ENCODE measurements around the gene CHMP3. TPM values are rescaled to one million over a fixed set of nuclear protein-coding genes. Genes with fewer than 3 reads are reported as not detected.
"Not testable (repeated sequence)": the region's sequence is repeated elsewhere in the genome, so short reads cannot be mapped to it uniquely, and the experiment has no call there.

Gene CHMP3
- total and polyA plus RNA-seq, 9 donors: 119 to 159 (median 132) TPM

- not testable (repeated sequence) for H3K4me3 ChIP-seq (ENCODE audit: low read length); H3K27ac ChIP-seq (ENCODE audit: low read length); H3K36me3 ChIP-seq (ENCODE audit: control insufficient read depth, insufficient read depth, low read length); H3K4me1 ChIP-seq (ENCODE audit: control insufficient read depth, insufficient read depth, low read length); DNase-seq; H3K9me3 ChIP-seq (replicated peaks; ENCODE audit: control insufficient read depth, low read depth, low read length); H3K27me3 ChIP-seq (ENCODE audit: control insufficient read depth, insufficient read depth, low read length)
- 100% methylated on average over 1 of the region's 5 CpGs for WGBS (ENCODE audit: insufficient coverage)
Observed at GRCh38 chr2:86589701-86590100, 26.5 kb upstream of the CHMP3 start.

DNA sequence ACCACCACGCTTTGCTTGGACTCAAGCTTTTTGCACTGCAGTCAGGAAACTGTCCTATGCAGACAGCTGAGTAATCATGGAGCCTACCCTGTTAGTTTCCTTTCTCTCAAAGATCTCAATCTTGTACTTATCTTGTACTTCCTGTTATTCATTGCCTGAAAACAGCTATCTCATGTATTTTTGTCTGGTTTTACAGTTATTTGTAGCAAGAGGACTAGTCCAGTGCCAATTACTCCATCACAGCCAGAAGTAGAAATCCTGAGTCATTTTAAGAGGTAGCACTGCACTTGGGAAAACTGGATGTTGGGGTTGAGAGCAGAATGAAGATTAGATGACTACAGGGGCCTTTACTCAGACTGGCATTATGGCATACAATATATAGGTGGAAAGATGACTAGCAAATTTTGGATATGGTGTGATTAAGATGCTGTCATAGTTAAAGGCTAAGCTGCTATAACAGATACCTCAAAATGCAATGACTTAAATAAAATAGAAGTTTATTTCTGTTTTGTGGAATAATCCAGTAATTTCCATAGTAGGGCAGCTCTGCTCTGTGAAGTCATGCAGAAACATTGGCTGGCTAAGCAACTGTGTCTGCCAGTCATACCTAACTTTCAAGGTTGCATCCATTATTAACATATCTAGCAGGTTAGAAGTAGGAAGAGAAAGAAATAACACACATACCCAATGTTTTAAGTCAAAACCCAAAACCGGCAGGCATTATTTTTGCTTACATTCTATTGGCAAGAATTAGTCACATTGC, 21.1 kb upstream of the CHMP3 start:
- DNase-seq: peak; percentile 42
- no peaks in the 10 kb centered on the region for H3K36me3 ChIP-seq (ENCODE audit: control insufficient read depth, insufficient read depth, low read length)
- H3K9me3 ChIP-seq (replicated peaks; ENCODE audit: control insufficient read depth, low read depth, low read length): no peaks in the 10 kb centered on the region
- no peak overlapping the region for H3K27ac ChIP-seq (ENCODE audit: low read length)
- H3K4me1 ChIP-seq (ENCODE audit: control insufficient read depth, insufficient read depth, low read length): no peaks in the 10 kb centered on the region
- no peaks in the 10 kb centered on the region for H3K27me3 ChIP-seq (ENCODE audit: control insufficient read depth, insufficient read depth, low read length)
- 67% methylated on average over 1 of the region's 2 CpGs for WGBS (ENCODE audit: insufficient coverage)
- no peak overlapping the region for H3K4me3 ChIP-seq (ENCODE audit: low read length)

DNA sequence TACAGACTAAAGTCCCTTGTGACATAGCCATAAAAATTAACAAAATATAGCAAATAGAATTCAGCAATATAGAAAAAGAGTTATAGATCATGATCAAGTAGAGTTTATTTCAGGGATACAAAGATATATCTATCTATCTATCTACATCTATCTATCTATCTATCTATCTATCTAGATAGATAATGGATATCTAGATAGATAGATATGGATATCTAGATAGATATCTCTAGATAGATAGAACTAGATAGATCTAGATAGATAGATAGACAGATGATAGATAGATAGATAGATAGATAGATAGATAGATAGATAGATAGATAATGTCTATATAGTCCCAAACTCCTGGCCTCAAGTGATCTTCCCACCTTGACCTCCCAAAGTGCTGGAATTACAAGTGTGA, 17.3 kb upstream of the CHMP3 start:
- H3K27ac ChIP-seq (ENCODE audit: low read length): no peak overlapping the region
- H3K36me3 ChIP-seq (ENCODE audit: control insufficient read depth, insufficient read depth, low read length): no peaks in the 10 kb centered on the region
- no peak overlapping the region for H3K4me3 ChIP-seq (ENCODE audit: low read length)
- peaks cover 3% of the 10 kb centered on the region for H3K9me3 ChIP-seq (replicated peaks; ENCODE audit: control insufficient read depth, low read depth, low read length)
- no peak for DNase-seq
- no peaks in the 10 kb centered on the region for H3K4me1 ChIP-seq (ENCODE audit: control insufficient read depth, insufficient read depth, low read length)
- no peaks in the 10 kb centered on the region for H3K27me3 ChIP-seq (ENCODE audit: control insufficient read depth, insufficient read depth, low read length)

DNA sequence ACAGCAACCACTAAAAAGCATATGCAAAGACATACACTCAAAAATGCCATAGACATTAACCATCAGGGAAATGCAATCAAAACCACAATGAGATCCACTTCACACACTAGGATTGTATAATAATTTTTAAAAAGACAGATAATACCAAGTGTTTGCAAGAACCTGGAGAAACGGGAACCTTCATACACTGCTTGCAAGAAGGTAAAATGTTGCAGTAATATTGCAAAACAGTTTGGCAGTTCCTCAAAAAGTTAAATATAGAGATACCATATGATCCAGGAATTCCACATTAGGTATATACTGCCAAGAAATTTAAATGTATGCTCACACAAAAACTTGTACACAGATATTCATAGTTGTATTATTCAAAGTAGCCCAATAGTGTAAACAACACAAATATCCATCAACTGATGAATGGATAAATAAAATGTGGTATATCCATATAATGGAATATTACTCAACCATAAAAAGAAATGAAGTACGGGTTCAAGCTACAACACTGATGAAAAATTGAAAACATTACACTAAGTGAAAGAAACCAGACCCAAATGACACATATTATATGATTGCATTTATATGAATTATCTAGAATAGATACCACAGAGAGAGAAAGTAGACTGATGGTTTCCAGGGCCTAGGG, 14.7 kb upstream of the CHMP3 start:
- DNase-seq: no peak
- Histone ChIP-seq H3K4me1 (ENCODE audit: control insufficient read depth, insufficient read depth, low read length) (no peaks in the 10 kb centered on the region), H3K9me3 (replicated peaks; ENCODE audit: control insufficient read depth, low read depth, low read length) (peaks cover 3% of the 10 kb centered on the region), H3K27me3 (ENCODE audit: control insufficient read depth, insufficient read depth, low read length) (no peaks in the 10 kb centered on the region), H3K27ac (ENCODE audit: low read length) (no peak overlapping the region), H3K36me3 (ENCODE audit: control insufficient read depth, insufficient read depth, low read length) (no peaks in the 10 kb centered on the region), H3K4me3 (ENCODE audit: low read length) (no peak overlapping the region)
- no CpG with 5 or more reads among the region's 2 CpGs for WGBS (ENCODE audit: insufficient coverage)

DNA sequence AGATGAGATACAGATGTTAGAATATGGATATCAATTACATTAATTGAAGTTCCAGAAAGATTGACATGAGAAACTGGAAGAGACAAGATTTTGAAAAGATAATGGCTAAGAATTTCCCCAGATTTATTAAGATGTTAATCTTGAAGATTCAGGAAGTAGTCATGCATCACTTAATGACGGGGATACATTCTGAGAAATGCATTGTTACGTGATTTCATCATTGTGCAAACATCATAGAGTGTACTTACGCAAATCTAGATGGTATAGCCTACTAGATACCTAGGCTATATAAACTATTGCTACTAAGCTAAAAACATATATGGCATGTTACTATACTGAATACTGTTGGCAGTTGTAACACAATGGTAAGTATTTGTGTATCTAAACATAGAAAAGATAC, 6.8 kb upstream of the CHMP3 start:
- Histone ChIP-seq H3K36me3 (ENCODE audit: control insufficient read depth, insufficient read depth, low read length) (no peaks in the 10 kb centered on the region), H3K27me3 (ENCODE audit: control insufficient read depth, insufficient read depth, low read length) (no peaks in the 10 kb centered on the region), H3K9me3 (replicated peaks; ENCODE audit: control insufficient read depth, low read depth, low read length) (no peaks in the 10 kb centered on the region), H3K4me1 (ENCODE audit: control insufficient read depth, insufficient read depth, low read length) (peaks cover 2% of the 10 kb centered on the region), H3K4me3 (ENCODE audit: low read length) (no peak overlapping the region), H3K27ac (ENCODE audit: low read length) (no peak overlapping the region)
- DNase-seq: no peak
- WGBS (ENCODE audit: insufficient coverage): no CpG with 5 or more reads among the region's 3 CpGs

DNA sequence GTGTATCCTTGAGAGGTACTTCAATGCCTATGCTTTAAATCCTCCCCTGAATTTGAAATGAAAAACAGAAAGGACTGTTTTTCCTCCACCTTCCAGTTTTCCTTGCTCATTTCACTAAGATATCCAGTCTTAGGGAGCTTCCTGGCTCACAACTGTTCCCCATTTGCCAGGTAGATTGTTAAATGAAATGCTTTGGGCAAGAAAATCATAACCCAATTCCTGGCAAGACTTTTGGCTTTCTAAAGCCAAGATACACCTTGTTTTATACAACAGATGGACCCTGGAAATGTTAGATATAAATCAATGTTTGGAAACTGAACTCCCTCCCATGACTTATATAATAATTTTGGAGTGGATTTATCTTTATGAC, 3.6 kb upstream of the CHMP3 start:
- H3K9me3 ChIP-seq (replicated peaks; ENCODE audit: control insufficient read depth, low read depth, low read length): no peaks in the 10 kb centered on the region
- no peak overlapping the region for H3K4me3 ChIP-seq (ENCODE audit: low read length)
- no peak for DNase-seq
- H3K27ac ChIP-seq (ENCODE audit: low read length): peak overlapping the region; percentile 15
- peaks cover 11% of the 10 kb centered on the region for H3K4me1 ChIP-seq (ENCODE audit: control insufficient read depth, insufficient read depth, low read length)
- H3K36me3 ChIP-seq (ENCODE audit: control insufficient read depth, insufficient read depth, low read length): no peaks in the 10 kb centered on the region
- H3K27me3 ChIP-seq (ENCODE audit: control insufficient read depth, insufficient read depth, low read length): no peaks in the 10 kb centered on the region

GRCh38 chr2:86566158-86566820, 3.0 kb upstream of the CHMP3 start:
- H3K4me1 ChIP-seq (ENCODE audit: control insufficient read depth, insufficient read depth, low read length): peaks cover 11% of the 10 kb centered on the region
- no peak overlapping the region for H3K4me3 ChIP-seq (ENCODE audit: low read length)
- no peaks in the 10 kb centered on the region for H3K27me3 ChIP-seq (ENCODE audit: control insufficient read depth, insufficient read depth, low read length)
- 78% methylated on average over 2 of the region's 6 CpGs for WGBS (ENCODE audit: insufficient coverage)
- H3K27ac ChIP-seq (ENCODE audit: low read length): peak overlapping the region; percentile 15
- no peaks in the 10 kb centered on the region for H3K9me3 ChIP-seq (replicated peaks; ENCODE audit: control insufficient read depth, low read depth, low read length)
- peak; percentile 41 for DNase-seq
- H3K36me3 ChIP-seq (ENCODE audit: control insufficient read depth, insufficient read depth, low read length): no peaks in the 10 kb centered on the region

- Histone ChIP-seq H3K27me3 (ENCODE audit: control insufficient read depth, insufficient read depth, low read length) (no peaks in the 10 kb centered on the region), H3K27ac (ENCODE audit: low read length) (peak overlapping the region; percentile 99), H3K36me3 (ENCODE audit: control insufficient read depth, insufficient read depth, low read length) (no peaks in the 10 kb centered on the region), H3K9me3 (replicated peaks; ENCODE audit: control insufficient read depth, low read depth, low read length) (no peaks in the 10 kb centered on the region), H3K4me1 (ENCODE audit: control insufficient read depth, insufficient read depth, low read length) (peaks cover 11% of the 10 kb centered on the region), H3K4me3 (ENCODE audit: low read length) (peak overlapping the region; percentile 91)
- 61% methylated on average over 10 of the region's 13 CpGs for WGBS (ENCODE audit: insufficient coverage)
- no peak for DNase-seq
Observed at GRCh38 chr2:86563650-86564061, 413 bp upstream of the CHMP3 start.

DNA sequence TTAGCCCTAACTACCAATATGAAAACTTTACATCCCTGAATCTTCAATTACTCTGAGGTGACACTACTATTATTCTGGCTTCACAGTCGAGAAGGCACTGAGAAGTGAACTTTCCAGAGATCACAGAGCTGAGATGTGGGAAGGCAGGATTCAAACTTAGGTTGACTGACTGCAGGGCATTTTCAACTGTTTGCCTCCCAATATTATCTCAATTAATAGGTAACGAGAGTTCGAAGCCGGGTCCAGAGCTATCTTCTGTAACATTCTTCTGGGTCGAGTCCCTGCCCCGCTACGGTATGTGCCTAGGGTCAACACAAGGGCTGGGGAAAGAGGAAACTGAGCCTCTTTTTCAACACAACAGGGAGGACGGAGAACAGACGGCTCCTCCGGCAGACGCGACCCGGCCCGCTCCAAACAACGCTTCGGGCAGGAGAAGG, 740 bp downstream of the CHMP3 start:
- WGBS (ENCODE audit: insufficient coverage): 0% methylated on average over 12 of the region's 16 CpGs
- Histone ChIP-seq H3K27me3 (ENCODE audit: control insufficient read depth, insufficient read depth, low read length) (no peaks in the 10 kb centered on the region), H3K4me1 (ENCODE audit: control insufficient read depth, insufficient read depth, low read length) (peaks cover 11% of the 10 kb centered on the region), H3K9me3 (replicated peaks; ENCODE audit: control insufficient read depth, low read depth, low read length) (no peaks in the 10 kb centered on the region), H3K36me3 (ENCODE audit: control insufficient read depth, insufficient read depth, low read length) (no peaks in the 10 kb centered on the region), H3K27ac (ENCODE audit: low read length) (peak overlapping the region; percentile 99), H3K4me3 (ENCODE audit: low read length) (peak overlapping the region; percentile 91)
- no peak for DNase-seq

DNA sequence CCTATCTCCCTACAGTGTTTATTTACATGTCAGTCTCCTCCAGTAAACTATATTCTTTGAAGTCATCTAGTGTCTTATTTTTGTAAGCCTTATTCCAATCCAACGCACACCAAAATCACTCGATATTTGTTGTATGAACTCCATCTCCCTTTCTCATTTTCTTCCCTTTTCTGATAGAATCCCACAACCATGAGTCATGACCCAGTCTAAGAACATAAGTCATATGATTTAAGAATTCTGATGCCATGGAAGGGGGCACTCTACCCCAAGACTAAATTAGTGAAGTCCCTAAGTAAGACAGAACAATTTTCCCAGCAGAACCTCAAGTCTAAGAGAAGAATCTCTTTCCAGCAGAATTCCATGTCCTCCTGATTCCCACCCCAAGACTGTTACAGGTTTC, 5.4 kb downstream of the CHMP3 start:
- DNase-seq: no peak
- Histone ChIP-seq H3K4me3 (ENCODE audit: low read length) (no peak overlapping the region), H3K27ac (ENCODE audit: low read length) (no peak overlapping the region), H3K9me3 (replicated peaks; ENCODE audit: control insufficient read depth, low read depth, low read length) (peaks cover 3% of the 10 kb centered on the region), H3K4me1 (ENCODE audit: control insufficient read depth, insufficient read depth, low read length) (peaks cover 4% of the 10 kb centered on the region), H3K36me3 (ENCODE audit: control insufficient read depth, insufficient read depth, low read length) (peaks cover 5% of the 10 kb centered on the region), H3K27me3 (ENCODE audit: control insufficient read depth, insufficient read depth, low read length) (no peaks in the 10 kb centered on the region)
- WGBS (ENCODE audit: insufficient coverage): 100% methylated on average over 1 of the region's 2 CpGs
